SU-DHL-6 (cell line): ENCODE measurements around the gene RAET1G.

ENCODE experiments used
- CTCF ChIP-seq: fragments of 200-600 bp; sonication (generic); IDR thresholded peaks from one replicate; pipeline ENCODE4 v1.5.1; 2017; ENCODE audit warnings: antibody characterized with exemption, mild to moderate bottlenecking, low read length, moderate library complexity; ENCODE audit not compliant: insufficient read depth, poor library complexity, severe bottlenecking
- EZH2phosphoT487 ChIP-seq: fragments of 200-600 bp; sonication (generic), shearing (Covaris generic); conservative IDR thresholded peaks from 2 replicates; pipeline ENCODE4 v1.6.1; 2018; ENCODE audit warnings: mild to moderate bottlenecking, antibody characterized with exemption, low read length, moderate library complexity, mixed read lengths

DNA sequence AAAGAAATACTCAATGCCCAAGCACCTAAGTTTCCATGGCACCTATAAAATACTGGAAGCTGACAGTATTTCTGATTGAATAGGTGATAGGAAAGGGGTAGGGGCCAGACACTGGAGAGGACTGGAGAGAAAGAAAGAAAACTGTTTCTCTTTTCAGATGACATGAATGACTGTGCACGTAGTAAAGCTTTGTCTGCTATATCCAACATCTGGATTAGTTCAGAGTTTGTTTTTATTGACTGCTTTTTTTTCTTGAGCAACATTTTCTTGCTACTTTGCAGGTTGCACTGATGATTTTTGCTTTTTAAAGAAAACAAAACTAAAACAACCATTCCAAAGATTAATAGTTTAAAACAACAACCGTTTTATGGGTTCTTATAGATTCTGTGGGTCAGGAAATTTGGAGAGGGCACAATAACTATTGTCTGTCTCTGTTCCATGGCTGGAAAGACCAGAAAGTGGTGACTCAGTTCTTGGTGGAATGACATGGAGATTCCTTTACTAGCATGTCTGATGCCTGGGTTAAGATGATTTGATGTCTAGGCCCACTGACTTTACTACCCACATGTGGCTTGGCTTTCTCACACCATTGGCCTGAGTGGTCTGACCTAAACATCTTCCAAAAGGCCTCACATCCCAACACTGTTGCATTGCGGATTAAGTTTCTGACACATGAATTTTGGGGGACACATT is 46.5 kb downstream of the RAET1G start:
- TF ChIP-seq CTCF (no peak), EZH2phosphoT487 (no peak)
